Neural cell (in vitro differentiated cells): Measurements from ENCODE around the gene CRB2. TPM values are rescaled to one million over a fixed set of nuclear protein-coding genes. Genes with fewer than 3 reads are reported as not detected.

ENCODE experiments used
- H2AFZ ChIP-seq: fragments of 200-600, 300-800 bp; sonication (generic), shearing (Covaris generic); 2 replicates; pipeline ENCODE4 v1.6.0; 2014; ENCODE audit warnings: low read depth, mild to moderate bottlenecking, antibody characterized with exemption, low read length, moderate library complexity
- H3F3A ChIP-seq: fragments of 200-600 bp; shearing (Covaris generic); 2 replicates; pipeline ENCODE4 v1.6.1; 2016; ENCODE audit warnings: mild to moderate bottlenecking, moderate library complexity, mixed read lengths, antibody characterized with exemption, low read length; ENCODE audit not compliant: insufficient read depth, poor library complexity, severe bottlenecking
- H3K27ac ChIP-seq: fragments of 200-600, 300-800 bp; sonication (generic), shearing (Covaris generic); 2 replicates; pipeline ENCODE4 v1.5.1; 2014; ENCODE audit warnings: mild to moderate bottlenecking, low read length, moderate library complexity
- H3K27me3 ChIP-seq: fragments of 300-800, 200-600 bp; sonication (generic), shearing (Covaris generic); 2 replicates; pipeline ENCODE4 v1.6.0; 2014; ENCODE audit warnings: mild to moderate bottlenecking, low read depth, low read length, moderate library complexity; ENCODE audit not compliant: insufficient read depth
- H3K36me3 ChIP-seq: fragments of 300-800, 200-600 bp; sonication (generic), shearing (Covaris generic); 2 replicates; pipeline ENCODE4 v1.5.1; 2014; ENCODE audit warnings: mild to moderate bottlenecking, antibody characterized with exemption, low read length, moderate library complexity; ENCODE audit not compliant: insufficient read depth
- H3K4me2 ChIP-seq: fragments of 300-800, 200-600 bp; sonication (generic), shearing (Covaris generic); 2 replicates; pipeline ENCODE4 v1.6.0; 2014; ENCODE audit warnings: mild to moderate bottlenecking, low read length
- H3K4me3 ChIP-seq: fragments of 300-800, 200-600 bp; sonication (generic), shearing (Covaris generic); 2 replicates; pipeline ENCODE4 v1.5.1; 2014; ENCODE audit warnings: mild to moderate bottlenecking, low read length, moderate library complexity
- H3K79me2 ChIP-seq: fragments of 200-600 bp; shearing (Covaris generic); replicated peaks from 2 replicates; pipeline ENCODE4 v1.6.0; 2014; ENCODE audit warnings: mild to moderate bottlenecking, low read length, moderate library complexity; ENCODE audit not compliant: insufficient read depth
- H3K9ac ChIP-seq: fragments of 300-800, 200-600 bp; sonication (generic), shearing (Covaris generic); 2 replicates; pipeline ENCODE4 v1.6.1; 2016; ENCODE audit warnings: mild to moderate bottlenecking, low read length, mixed read lengths
- H3K9me2 ChIP-seq: fragments of 200-600 bp; shearing (Covaris generic); 2 replicates; pipeline ENCODE4 v1.6.1; 2016; ENCODE audit warnings: mild to moderate bottlenecking, low read length, mixed read lengths; ENCODE audit not compliant: insufficient read depth
- H3K9me3 ChIP-seq: fragments of 200-600, 300-800 bp; sonication (generic), shearing (Covaris generic); 2 replicates; pipeline ENCODE4 v1.6.1; 2016; ENCODE audit warnings: mild to moderate bottlenecking, mixed run types, low read length, moderate library complexity, mixed read lengths
- H4K20me1 ChIP-seq: fragments of 200-600 bp; shearing (Covaris generic); 2 replicates; pipeline ENCODE4 v1.6.1; 2016; ENCODE audit warnings: mild to moderate bottlenecking, mixed run types; ENCODE audit not compliant: insufficient read depth
- CTCF ChIP-seq: fragments of 450-650 bp; IDR thresholded peaks from 2 replicates; pipeline ENCODE4 v1.5.1; 2014; ENCODE audit warnings: antibody characterized with exemption, mild to moderate bottlenecking, moderate library complexity; ENCODE audit not compliant: poor library complexity, severe bottlenecking
- EP300 ChIP-seq: fragments of 450-650 bp; conservative IDR thresholded peaks from 2 replicates; pipeline ENCODE4 v1.6.1; 2014; ENCODE audit warnings: antibody characterized with exemption, mild to moderate bottlenecking, moderate library complexity; ENCODE audit not compliant: poor library complexity, severe bottlenecking
- EZH2 ChIP-seq: fragments of 200-600, 300-800 bp; shearing (Covaris generic), sonication (generic); IDR thresholded peaks from 2 replicates; pipeline ENCODE4 v1.6.1; 2014; ENCODE audit warnings: antibody characterized with exemption, low read length, borderline replicate concordance, mild to moderate bottlenecking; ENCODE audit not compliant: insufficient read depth, poor library complexity, severe bottlenecking
- MXI1 ChIP-seq: fragments of 450-650 bp; conservative IDR thresholded peaks from 2 replicates; pipeline ENCODE4 v1.6.1; 2014; ENCODE audit warnings: antibody characterized with exemption, mild to moderate bottlenecking; ENCODE audit not compliant: poor library complexity, severe bottlenecking
- POLR2AphosphoS5 ChIP-seq: IDR thresholded peaks from 2 replicates; pipeline ENCODE4 v1.6.1; 2012
- RAD21 ChIP-seq: fragments of 450-650 bp; conservative IDR thresholded peaks from 2 replicates; pipeline ENCODE4 v1.6.1; 2014; ENCODE audit warnings: antibody characterized with exemption, mild to moderate bottlenecking, moderate library complexity
- SMC3 ChIP-seq: fragments of 450-650 bp; conservative IDR thresholded peaks from 2 replicates; pipeline ENCODE4 v1.6.1; 2014; ENCODE audit warnings: antibody characterized with exemption, mild to moderate bottlenecking, moderate library complexity; ENCODE audit not compliant: poor library complexity
- TAF1 ChIP-seq: IDR thresholded peaks from 2 replicates; pipeline ENCODE4 v1.6.1; 2012; ENCODE audit warnings: low read depth
- polyA plus RNA-seq: library from polyadenylated mRNA; depleted of rRNA; stranded (reverse); fragments of >200 nt; gene quantifications from 2 replicates; pipeline ENCODE4 v1.2.3, GENCODE V29; 2014
- TF ChIP-seq, protein P1 (sequence below): IDR thresholded peaks from 2 replicates; pipeline ENCODE4 v1.6.1; 2012; ENCODE audit warnings: borderline replicate concordance

CRB2 gene
- polyA plus RNA-seq, 1 donor from 2014 or later = 0.32 TPM

DNA sequence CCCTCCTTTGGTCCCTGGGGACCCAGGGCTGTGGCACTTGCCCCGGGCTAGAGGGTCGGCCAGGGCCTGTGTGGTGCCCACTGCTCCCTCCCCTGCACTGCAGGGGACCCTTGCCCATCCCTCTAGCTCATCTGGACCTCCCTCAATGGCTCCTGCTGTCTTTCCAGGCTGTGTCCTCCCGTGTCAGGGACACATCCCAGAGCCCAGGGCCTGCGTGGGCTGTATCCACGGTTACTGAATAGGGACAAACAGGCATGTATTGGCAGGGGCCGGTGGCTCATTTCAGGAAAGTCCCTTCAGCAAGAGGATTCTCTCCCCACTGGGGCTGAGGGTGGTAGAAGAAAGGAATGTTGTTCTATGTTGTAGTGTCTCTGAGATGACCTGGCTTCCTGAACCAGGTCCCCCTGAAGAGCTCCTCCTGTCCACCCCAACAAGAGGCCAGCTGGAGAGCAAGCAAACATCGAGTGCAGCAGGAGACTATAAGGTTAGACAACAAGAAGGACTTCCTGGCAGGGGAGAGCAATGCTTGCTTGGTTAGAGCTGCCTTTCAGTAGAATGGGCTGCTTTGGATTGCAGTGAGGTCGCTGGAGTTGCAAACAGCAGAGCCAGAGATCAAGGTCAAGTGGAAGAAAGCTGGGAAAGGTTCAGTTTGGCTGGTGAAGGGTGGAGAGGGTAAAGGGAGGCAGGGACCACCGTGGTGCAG is 1.0 kb upstream of the CRB2 start:
- TF ChIP-seq EP300 = no peak
- TF ChIP-seq SMC3 = no peak
- TF ChIP-seq TAF1 = no peak
- no peak for TF ChIP-seq CTCF
- no peak for TF ChIP-seq EZH2
- no peak for TF ChIP-seq MXI1
- TF ChIP-seq POLR2AphosphoS5 = no peak
- TF ChIP-seq RAD21 = no peak
- TF ChIP-seq, protein P1, sequence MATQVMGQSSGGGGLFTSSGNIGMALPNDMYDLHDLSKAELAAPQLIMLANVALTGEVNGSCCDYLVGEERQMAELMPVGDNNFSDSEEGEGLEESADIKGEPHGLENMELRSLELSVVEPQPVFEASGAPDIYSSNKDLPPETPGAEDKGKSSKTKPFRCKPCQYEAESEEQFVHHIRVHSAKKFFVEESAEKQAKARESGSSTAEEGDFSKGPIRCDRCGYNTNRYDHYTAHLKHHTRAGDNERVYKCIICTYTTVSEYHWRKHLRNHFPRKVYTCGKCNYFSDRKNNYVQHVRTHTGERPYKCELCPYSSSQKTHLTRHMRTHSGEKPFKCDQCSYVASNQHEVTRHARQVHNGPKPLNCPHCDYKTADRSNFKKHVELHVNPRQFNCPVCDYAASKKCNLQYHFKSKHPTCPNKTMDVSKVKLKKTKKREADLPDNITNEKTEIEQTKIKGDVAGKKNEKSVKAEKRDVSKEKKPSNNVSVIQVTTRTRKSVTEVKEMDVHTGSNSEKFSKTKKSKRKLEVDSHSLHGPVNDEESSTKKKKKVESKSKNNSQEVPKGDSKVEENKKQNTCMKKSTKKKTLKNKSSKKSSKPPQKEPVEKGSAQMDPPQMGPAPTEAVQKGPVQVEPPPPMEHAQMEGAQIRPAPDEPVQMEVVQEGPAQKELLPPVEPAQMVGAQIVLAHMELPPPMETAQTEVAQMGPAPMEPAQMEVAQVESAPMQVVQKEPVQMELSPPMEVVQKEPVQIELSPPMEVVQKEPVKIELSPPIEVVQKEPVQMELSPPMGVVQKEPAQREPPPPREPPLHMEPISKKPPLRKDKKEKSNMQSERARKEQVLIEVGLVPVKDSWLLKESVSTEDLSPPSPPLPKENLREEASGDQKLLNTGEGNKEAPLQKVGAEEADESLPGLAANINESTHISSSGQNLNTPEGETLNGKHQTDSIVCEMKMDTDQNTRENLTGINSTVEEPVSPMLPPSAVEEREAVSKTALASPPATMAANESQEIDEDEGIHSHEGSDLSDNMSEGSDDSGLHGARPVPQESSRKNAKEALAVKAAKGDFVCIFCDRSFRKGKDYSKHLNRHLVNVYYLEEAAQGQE = no peak
- Histone ChIP-seq H3K4me3 (no peak overlapping the region), H3K9me3 (no peaks in the 10 kb centered on the region), H3K9ac (no peak overlapping the region), H3K36me3 (no peaks in the 10 kb centered on the region), H3K9me2 (no peaks in the 10 kb centered on the region), H3K4me2 (no peak overlapping the region), H3K27ac (no peak overlapping the region), H3F3A (no peaks in the 10 kb centered on the region), H3K27me3 (no peaks in the 10 kb centered on the region), H2AFZ (no peak overlapping the region), H3K79me2 (peaks cover 33% of the 10 kb centered on the region), H4K20me1 (no peaks in the 10 kb centered on the region)

- H3K27ac ChIP-seq = no peak overlapping the region
- peak overlapping the region; percentile 32 for H3K9ac ChIP-seq
- H2AFZ ChIP-seq = no peak overlapping the region
- no peaks in the 10 kb centered on the region for H4K20me1 ChIP-seq
- no peaks in the 10 kb centered on the region for H3K9me2 ChIP-seq
- H3K79me2 ChIP-seq = peaks cover 55% of the 10 kb centered on the region
- no peaks in the 10 kb centered on the region for H3F3A ChIP-seq
- no peaks in the 10 kb centered on the region for H3K36me3 ChIP-seq
- no peaks in the 10 kb centered on the region for H3K27me3 ChIP-seq
- H3K4me2 ChIP-seq = no peak overlapping the region
- peak overlapping the region; percentile 35 for H3K4me3 ChIP-seq
- no peaks in the 10 kb centered on the region for H3K9me3 ChIP-seq
- no peak for TF ChIP-seq RAD21
- no peak for TF ChIP-seq EP300
- TF ChIP-seq, protein P1 = no peak
- TF ChIP-seq MXI1 = no peak
- no peak for TF ChIP-seq SMC3
- no peak for TF ChIP-seq CTCF
- no peak for TF ChIP-seq POLR2AphosphoS5
- no peak for TF ChIP-seq EZH2
- no peak for TF ChIP-seq TAF1
Measured at GRCh38 chr9:123356851-123357742, 1.1 kb downstream of the CRB2 start.
